Esophagus squamous epithelium (tissue), 5 donors: ENCODE results near the gene ELK3. TPM values are rescaled to one million over a fixed set of nuclear protein-coding genes. Genes with fewer than 3 reads are reported as not detected.

Experiments used
- DNase-seq: peaks from one replicate; lab custom pipeline; 2025; lab: John Stamatoyannopoulos, UW
- H3K27ac ChIP-seq, 4 donors: fragments of 200-600 bp; sonication (generic); one replicate each; pipeline ENCODE4 v1.5.1; 2016 to 2019; ENCODE audit warnings: mild to moderate bottlenecking in 1 of 4
- H3K27me3 ChIP-seq, 4 donors: fragments of 200-600 bp; sonication (generic); 1 replicate in 3 of 4; 2 replicates in 1 of 4; pipeline versions ENCODE4 v1.5.1 to v1.6.0; 2017 to 2021; ENCODE audit warnings: antibody characterized with exemption in 1 of 4
- H3K36me3 ChIP-seq, 3 donors: fragments of 200-600 bp; sonication (generic); one replicate each; pipeline ENCODE4 v1.5.1; 2016 to 2019
- H3K4me1 ChIP-seq, 3 donors: fragments of 200-600 bp; sonication (generic); one replicate each; pipeline ENCODE4 v1.5.1; 2017 to 2019
- H3K4me3 ChIP-seq, 4 donors: fragments of 200-600 bp; sonication (generic); 1 replicate in 3 of 4; 2 replicates in 1 of 4; pipeline ENCODE4 v1.5.1; 2016 to 2019; ENCODE audit warnings: mild to moderate bottlenecking in 2 of 4, moderate library complexity in 1 of 4
- H3K9me3 ChIP-seq, 3 donors: fragments of 200-600 bp; sonication (generic); one replicate each; pipeline ENCODE4 v1.5.1; 2016 to 2019
- POLR2A ChIP-seq, 4 donors: fragments of 450-650 bp; IDR thresholded peaks; one replicate each; pipeline ENCODE4 v1.6.1; 2017; ENCODE audit warnings: antibody characterized with exemption in 4 of 4, mild to moderate bottlenecking in 4 of 4, moderate library complexity in 3 of 4
- WGBS, 2 donors: methylation state at CpG; one replicate each; pipeline ENCODE4 v1.1.5; 2018; 5-methylcytosine and 5-hydroxymethylcytosine counted together
- intact Hi-C: fragments of 100-400 bp; cut with DNase I; formaldehyde crosslinking; loops from one replicate; pipeline ENCODE4 v1.15.0; 2022
- total RNA-seq, 4 donors: library from RNA; depleted of rRNA; stranded (reverse); fragments of >200 nt; gene quantifications; one replicate each; pipeline ENCODE4 v1.1.0, GENCODE V29; 2016
- TF ChIP-seq, protein P1 (sequence below), 6 experiments: fragments of 450-650 bp in 4 of 6; fragments of 200-600 bp in 2 of 6; sonication (generic) in 2 of 6; IDR thresholded peaks; one replicate each; pipeline ENCODE4 v1.5.1; 2016 to 2019; ENCODE audit warnings: antibody characterized with exemption in 6 of 6, mild to moderate bottlenecking in 4 of 6, moderate library complexity in 4 of 6
- donor health status: DM: yes; HTN: yes; CAD: no.

The ELK3 gene
- total RNA-seq, 4 donors from 2014 or later, result 24.8 to 44.0 (median 34.8) TPM

DNA sequence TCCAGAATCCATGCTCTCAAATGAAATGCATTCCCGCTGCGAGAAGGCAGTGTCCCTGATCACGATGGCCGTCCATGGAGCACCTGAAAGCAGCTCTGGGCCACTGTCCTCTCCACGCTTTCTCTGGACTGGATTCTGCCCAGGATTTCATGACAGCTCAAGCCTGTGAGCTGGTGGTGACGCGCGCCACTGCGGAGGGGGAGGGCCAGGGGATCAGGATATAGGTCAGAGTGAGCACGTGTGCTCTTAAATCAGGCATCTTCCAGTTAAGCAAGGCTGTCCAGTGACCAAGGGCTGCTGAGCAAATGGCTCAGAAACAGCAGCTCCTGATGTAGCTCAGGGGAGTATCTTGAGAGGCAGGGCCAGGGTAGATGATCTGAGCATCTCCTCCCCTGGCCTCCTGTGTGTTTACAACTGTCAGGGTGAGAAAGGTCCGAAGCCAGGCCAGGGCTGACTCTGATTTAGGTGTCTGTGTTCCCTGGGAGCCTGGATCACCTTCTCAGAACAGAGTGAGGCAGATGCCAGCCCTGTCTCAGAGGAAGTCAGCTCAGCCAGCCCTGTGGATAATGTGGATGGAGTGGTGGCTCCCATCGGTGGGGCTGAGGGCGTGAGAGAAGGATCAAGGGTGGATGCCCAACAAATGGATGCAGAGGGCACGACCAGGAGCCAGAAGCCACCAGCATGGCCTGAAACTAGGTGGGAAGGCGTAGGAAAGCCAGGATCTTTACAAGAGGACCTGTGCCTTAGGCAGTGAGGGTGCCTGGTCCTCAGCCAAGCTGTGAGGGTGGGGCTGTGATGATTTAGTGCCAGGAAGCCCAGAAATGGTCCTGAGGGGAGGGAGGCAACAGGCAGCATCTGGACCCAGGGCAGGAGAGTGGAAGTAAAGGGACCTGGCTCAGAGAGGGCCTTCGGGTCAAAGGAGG, 55.3 kb downstream of the ELK3 start:
- DNase-seq, result no peak
- peaks cover 23 to 90% (median 31%) of the 10 kb centered on the region in 3 donors for H3K36me3 ChIP-seq
- H3K4me3 ChIP-seq, result no peak overlapping the region
- intact Hi-C loops, result no loop called here
- peaks cover 0 to 33% (median 19%) of the 10 kb centered on the region in 3 donors for H3K4me1 ChIP-seq
- no peaks in the 10 kb centered on the region for H3K27me3 ChIP-seq
- WGBS, 2 donors, result 74 to 76% methylated on average over 7 to 15 of the region's 16 CpGs
- H3K9me3 ChIP-seq, result no peaks in the 10 kb centered on the region
- no peak for TF ChIP-seq POLR2A (IDR thresholded peaks at IDR 0.05)
- TF ChIP-seq, protein P1, sequence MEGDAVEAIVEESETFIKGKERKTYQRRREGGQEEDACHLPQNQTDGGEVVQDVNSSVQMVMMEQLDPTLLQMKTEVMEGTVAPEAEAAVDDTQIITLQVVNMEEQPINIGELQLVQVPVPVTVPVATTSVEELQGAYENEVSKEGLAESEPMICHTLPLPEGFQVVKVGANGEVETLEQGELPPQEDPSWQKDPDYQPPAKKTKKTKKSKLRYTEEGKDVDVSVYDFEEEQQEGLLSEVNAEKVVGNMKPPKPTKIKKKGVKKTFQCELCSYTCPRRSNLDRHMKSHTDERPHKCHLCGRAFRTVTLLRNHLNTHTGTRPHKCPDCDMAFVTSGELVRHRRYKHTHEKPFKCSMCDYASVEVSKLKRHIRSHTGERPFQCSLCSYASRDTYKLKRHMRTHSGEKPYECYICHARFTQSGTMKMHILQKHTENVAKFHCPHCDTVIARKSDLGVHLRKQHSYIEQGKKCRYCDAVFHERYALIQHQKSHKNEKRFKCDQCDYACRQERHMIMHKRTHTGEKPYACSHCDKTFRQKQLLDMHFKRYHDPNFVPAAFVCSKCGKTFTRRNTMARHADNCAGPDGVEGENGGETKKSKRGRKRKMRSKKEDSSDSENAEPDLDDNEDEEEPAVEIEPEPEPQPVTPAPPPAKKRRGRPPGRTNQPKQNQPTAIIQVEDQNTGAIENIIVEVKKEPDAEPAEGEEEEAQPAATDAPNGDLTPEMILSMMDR (IDR thresholded peaks at IDR 0.05), result no peak
- peak overlapping the region in 3 of 4 donors; percentile 32 to 83 (median 57) for H3K27ac ChIP-seq

DNA sequence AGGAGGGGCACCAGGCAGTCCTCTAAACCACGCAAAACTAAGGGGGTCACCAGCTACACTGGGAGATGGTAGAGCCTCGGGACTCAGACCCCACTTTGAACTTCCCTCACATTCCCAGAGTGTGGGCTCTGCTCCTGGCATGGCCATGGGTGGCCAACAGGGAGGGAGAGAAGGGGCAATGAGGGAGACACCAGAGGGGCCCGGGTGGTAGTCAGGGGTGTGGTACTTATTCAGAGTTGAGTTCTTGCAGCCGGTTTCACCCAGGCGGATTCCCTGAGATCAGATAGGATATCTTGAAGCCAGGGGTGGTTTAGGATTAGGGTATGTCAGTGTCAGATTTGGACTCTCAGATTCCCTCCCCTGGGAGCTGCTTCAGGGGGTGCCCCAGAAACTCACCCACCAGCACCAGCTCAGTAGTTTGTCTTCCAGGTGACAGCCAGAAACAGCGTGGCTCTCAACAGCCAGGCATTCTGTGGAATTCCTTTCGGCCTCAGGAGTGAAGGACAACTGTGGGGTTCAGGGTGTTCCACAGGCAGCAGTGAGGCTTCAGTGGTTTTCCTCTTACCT, 56.0 kb downstream of the ELK3 start:
- H3K4me3 ChIP-seq, result no peak overlapping the region
- H3K27me3 ChIP-seq, result no peaks in the 10 kb centered on the region
- peaks cover 0 to 35% (median 25%) of the 10 kb centered on the region in 3 donors for H3K4me1 ChIP-seq
- peak overlapping the region in 3 of 4 donors; percentile 32 to 83 (median 57) for H3K27ac ChIP-seq
- intact Hi-C loops, result no loop called here
- 87 to 94% methylated on average over 5 of the region's 7 CpGs for WGBS, 2 donors
- peaks cover 23 to 91% (median 31%) of the 10 kb centered on the region in 3 donors for H3K36me3 ChIP-seq
- no peak for TF ChIP-seq POLR2A (IDR thresholded peaks at IDR 0.05)
- TF ChIP-seq, protein P1 (IDR thresholded peaks at IDR 0.05), result no peak
- DNase-seq, result no peak
- H3K9me3 ChIP-seq, result no peaks in the 10 kb centered on the region

DNA sequence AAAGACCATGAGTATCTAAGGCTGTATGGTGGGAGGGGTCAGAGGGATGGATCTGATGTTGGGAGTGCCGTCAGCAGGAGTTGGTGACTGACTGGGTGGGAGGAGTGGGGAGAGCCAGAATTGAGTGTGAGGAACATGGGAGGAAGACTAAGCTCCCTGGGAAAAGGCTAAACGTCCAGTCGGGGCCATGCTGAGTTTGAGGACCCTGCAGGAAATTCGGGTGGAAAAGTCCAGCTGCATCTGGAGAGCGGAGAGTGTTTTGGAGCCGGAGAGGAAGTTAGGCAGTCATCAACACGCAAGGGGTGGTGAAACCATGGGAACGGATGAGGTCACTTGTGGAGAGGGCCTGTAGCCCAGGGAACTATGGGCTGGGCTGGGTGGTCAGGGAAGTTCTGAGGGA, 60.9 kb downstream of the ELK3 start:
- no peaks in the 10 kb centered on the region for H3K9me3 ChIP-seq
- no peaks in the 10 kb centered on the region for H3K27me3 ChIP-seq
- H3K36me3 ChIP-seq, result peaks cover 0 to 71% (median 9%) of the 10 kb centered on the region in 3 donors
- DNase-seq, result no peak
- no peak overlapping the region for H3K4me3 ChIP-seq
- no peak for TF ChIP-seq POLR2A (IDR thresholded peaks at IDR 0.05)
- TF ChIP-seq, protein P1 (IDR thresholded peaks at IDR 0.05), result no peak
- WGBS, 2 donors, result 75 to 78% methylated on average over 8 of the region's 8 CpGs
- peak overlapping the region in 3 of 4 donors; percentile 56 to 88 (median 76) for H3K27ac ChIP-seq
- H3K4me1 ChIP-seq, result peaks cover 0 to 49% (median 28%) of the 10 kb centered on the region in 3 donors
- intact Hi-C loops, result no loop called here

DNA sequence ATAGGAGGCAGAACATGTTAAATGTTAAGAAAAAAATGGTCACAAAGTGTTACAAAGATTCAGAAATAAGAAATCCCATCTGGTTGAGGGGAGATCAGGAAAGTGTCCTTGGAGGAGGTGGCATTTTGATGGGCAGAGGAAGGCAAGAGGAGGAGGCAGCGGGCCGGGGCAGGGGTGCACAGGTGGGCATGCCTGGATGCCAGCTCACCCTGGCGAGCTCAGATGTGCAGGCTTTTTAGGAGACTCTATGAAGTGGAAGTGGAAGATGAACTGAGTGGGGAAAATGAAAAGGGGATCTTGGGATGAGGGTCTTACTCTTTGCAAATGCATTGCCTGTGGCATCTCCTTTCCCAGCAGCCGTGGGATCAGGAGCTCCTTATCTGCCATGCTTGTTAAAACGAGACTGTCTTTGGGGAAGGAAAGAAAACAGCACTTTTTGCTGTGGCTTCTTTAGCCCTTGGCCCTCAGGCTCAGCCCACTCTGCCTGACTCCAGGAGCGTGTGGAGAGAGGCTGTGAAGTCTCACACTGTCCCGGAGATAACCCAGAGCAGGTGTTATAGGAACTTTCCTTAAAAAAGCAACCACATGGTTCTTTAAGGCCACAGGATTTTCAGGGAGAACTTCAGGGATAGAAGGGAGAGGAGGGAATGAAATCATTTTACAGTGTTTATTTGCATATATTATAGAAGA, 62.6 kb downstream of the ELK3 start:
- no peak for DNase-seq
- peaks cover 0 to 71% (median 0%) of the 10 kb centered on the region in 3 donors for H3K36me3 ChIP-seq
- H3K4me3 ChIP-seq, result no peak overlapping the region
- TF ChIP-seq POLR2A (IDR thresholded peaks at IDR 0.05), result no peak
- TF ChIP-seq, protein P1 (IDR thresholded peaks at IDR 0.05), result no peak
- WGBS, 2 donors, result 81 to 85% methylated on average over 6 to 7 of the region's 7 CpGs
- H3K27me3 ChIP-seq, result no peaks in the 10 kb centered on the region
- no peaks in the 10 kb centered on the region for H3K9me3 ChIP-seq
- intact Hi-C loops, result no loop called here
- H3K4me1 ChIP-seq, result peaks cover 0 to 48% (median 28%) of the 10 kb centered on the region in 3 donors
- peak overlapping the region in 3 of 4 donors; percentile 49 to 67 (median 60) for H3K27ac ChIP-seq
